IMR-90 (cell line): Measurements from ENCODE around the gene SMIM7. TPM values are rescaled to one million over a fixed set of nuclear protein-coding genes. Genes with fewer than 3 reads are reported as not detected.
A peak's percentile ranks its signal among the peaks of the same experiment; 100 is the strongest.

Experiments used
- ATAC-seq: fragments of 200-7000 bp; cut with Tn5 transposase; 2 replicates; pipeline ENCODE4 v1.9.1; 2020; ENCODE audit warnings: low read depth, mild to moderate bottlenecking, moderate library complexity
- BruUV-seq: library from RNA; stranded (reverse); fragments of 400-500 nt; replicated peaks from 2 replicates; lab custom pipeline; 2021; lab: Mats Ljungman, UMichigan
- CTCF ChIA-PET: fragments of 300-600 bp; formaldehyde crosslinking; extraction: SDS; loops from one replicate; lab custom pipeline; 2021; ENCODE audit warnings: antibody characterized with exemption; lab: Yijun Ruan, JAX
- POLR2A ChIA-PET: fragments of 300-600 bp; sonication (Branson Sonifier 250); formaldehyde crosslinking; loops from one replicate; lab custom pipeline; 2022; ENCODE audit warnings: antibody characterized with exemption; ENCODE audit not compliant: unreplicated experiment; lab: Charles Lee
- DNase-seq: peaks from one replicate; pipeline ENCODE4 v3.0.0; 2013
- H2AFZ ChIP-seq: replicated peaks from 2 replicates; pipeline ENCODE3; 2013; ENCODE audit warnings: low read length, mild to moderate bottlenecking; ENCODE audit not compliant: poor library complexity
- H2AK5ac ChIP-seq: 2 replicates; pipeline ENCODE4 v1.6.1; 2013; ENCODE audit warnings: low read depth, low read length, inconsistent platforms
- H2AK9ac ChIP-seq: replicated peaks from 2 replicates; pipeline ENCODE3; 2013; ENCODE audit warnings: mild to moderate bottlenecking, low read depth, low read length, moderate library complexity; ENCODE audit not compliant: poor library complexity
- H2BK120ac ChIP-seq: 2 replicates; pipeline ENCODE4 v1.6.1; 2013; ENCODE audit warnings: low read depth, low read length, inconsistent platforms
- H2BK15ac ChIP-seq: 3 replicates; pipeline ENCODE4 v1.6.1; 2013; ENCODE audit warnings: low read depth, low read length, inconsistent platforms
- H2BK20ac ChIP-seq: 2 replicates; pipeline ENCODE4 v1.6.1; 2013; ENCODE audit warnings: low read depth, mild to moderate bottlenecking, inconsistent platforms, low read length, moderate library complexity
- H2BK5ac ChIP-seq: 2 replicates; pipeline ENCODE4 v1.6.1; 2013; ENCODE audit warnings: mild to moderate bottlenecking, low read depth, low read length, inconsistent platforms; ENCODE audit not compliant: poor library complexity, severe bottlenecking
- H3K14ac ChIP-seq: replicated peaks from 2 replicates; pipeline ENCODE4 v1.6.1; 2013; ENCODE audit warnings: low read depth, low read length, inconsistent platforms
- H3K18ac ChIP-seq: 2 replicates; pipeline ENCODE4 v1.6.1; 2013; ENCODE audit warnings: low read depth, low read length, control low read depth
- H3K23ac ChIP-seq: 2 replicates; pipeline ENCODE4 v1.6.1; 2013; ENCODE audit warnings: low read depth, low read length, inconsistent platforms
- H3K27ac ChIP-seq: 2 replicates; pipeline ENCODE4 v1.5.1; 2013; ENCODE audit warnings: mild to moderate bottlenecking, control low read depth, low read length; ENCODE audit not compliant: insufficient read depth
- H3K27me3 ChIP-seq: 2 replicates; pipeline ENCODE4 v1.6.1; 2013; ENCODE audit warnings: low read length; ENCODE audit not compliant: control insufficient read depth, insufficient read depth
- H3K36me3 ChIP-seq: 2 replicates; pipeline ENCODE4 v1.6.1; 2013; ENCODE audit warnings: low read length, mixed read lengths; ENCODE audit not compliant: control insufficient read depth, insufficient read depth
- H3K4ac ChIP-seq: 2 replicates; pipeline ENCODE4 v1.6.1; 2013; ENCODE audit warnings: low read depth, low read length, inconsistent platforms
- H3K4me1 ChIP-seq: 2 replicates; pipeline ENCODE4 v1.6.1; 2013; ENCODE audit warnings: low read length, mixed read lengths; ENCODE audit not compliant: control insufficient read depth, insufficient read depth
- H3K4me2 ChIP-seq: 2 replicates; pipeline ENCODE4 v1.6.1; 2013; ENCODE audit warnings: low read depth, mild to moderate bottlenecking, control low read depth, low read length, moderate library complexity
- H3K4me3 ChIP-seq: 2 replicates; pipeline ENCODE4 v1.5.1; 2013; ENCODE audit warnings: low read depth, mild to moderate bottlenecking, control low read depth, low read length, moderate library complexity; ENCODE audit not compliant: insufficient read depth
- H3K56ac ChIP-seq: 2 replicates; pipeline ENCODE4 v1.6.1; 2013; ENCODE audit warnings: low read length, inconsistent platforms; ENCODE audit not compliant: insufficient read depth; ENCODE audit errors: extremely low read depth
- H3K79me1 ChIP-seq, 2 experiments: 2 replicates each; pipeline ENCODE4 v1.6.1; 2013; ENCODE audit warnings: low read length in 2 of 2, inconsistent platforms in 1 of 2, low read depth in 1 of 2
- H3K9ac ChIP-seq: 2 replicates; pipeline ENCODE4 v1.6.1; 2013; ENCODE audit warnings: low read depth, low read length, control low read depth
- H3K9me1 ChIP-seq: 2 replicates; pipeline ENCODE4 v1.6.1; 2013; ENCODE audit warnings: low read length, inconsistent platforms; ENCODE audit not compliant: insufficient read depth
- H3K9me3 ChIP-seq: 2 replicates; pipeline ENCODE4 v1.6.1; 2013; ENCODE audit warnings: low read length; ENCODE audit not compliant: control insufficient read depth, insufficient read depth
- H4K20me1 ChIP-seq: 2 replicates; pipeline ENCODE4 v1.6.1; 2013; ENCODE audit warnings: low read length, inconsistent platforms; ENCODE audit not compliant: insufficient read depth
- H4K5ac ChIP-seq: 2 replicates; pipeline ENCODE4 v1.6.1; 2013; ENCODE audit warnings: mild to moderate bottlenecking, low read depth, low read length, control low read depth
- H4K8ac ChIP-seq, 2 experiments: 2 replicates each; pipeline ENCODE4 v1.6.1; 2013; ENCODE audit warnings: low read depth in 2 of 2, low read length in 2 of 2, control low read depth in 1 of 2, inconsistent platforms in 1 of 2
- H4K91ac ChIP-seq: 2 replicates; pipeline ENCODE4 v1.6.1; 2013; ENCODE audit warnings: low read depth, low read length, inconsistent platforms; ENCODE audit not compliant: insufficient read depth
- BHLHE40 ChIP-seq: fragments of 150-350 bp; IDR thresholded peaks from 2 replicates; pipeline ENCODE4 v1.6.1; 2016; ENCODE audit warnings: mild to moderate bottlenecking, low read depth, low read length
- CEBPB ChIP-seq: IDR thresholded peaks from 2 replicates; pipeline ENCODE4 v1.6.1; 2012; ENCODE audit warnings: low read depth, low read length, improper control_type of control experiment
- CHD1 ChIP-seq: IDR thresholded peaks from 2 replicates; pipeline ENCODE4 v1.6.1; 2012; ENCODE audit warnings: low read depth, low read length, improper control_type of control experiment
- CTCF ChIP-seq: conservative IDR thresholded peaks from 2 replicates; pipeline ENCODE4 v1.5.1; 2012; ENCODE audit warnings: mild to moderate bottlenecking, low read depth, low read length, improper control_type of control experiment
- ELK1 ChIP-seq: fragments of 150-350 bp; IDR thresholded peaks from 2 replicates; pipeline ENCODE4 v1.6.1; 2016; ENCODE audit warnings: low read depth, mild to moderate bottlenecking, low read length, moderate library complexity, borderline replicate concordance
- FOS ChIP-seq: fragments of 150-350 bp; IDR thresholded peaks from 2 replicates; pipeline ENCODE4 v1.6.1; 2016; ENCODE audit warnings: low read depth, low read length
- MAFK ChIP-seq: IDR thresholded peaks from 2 replicates; pipeline ENCODE4 v1.6.1; 2012; ENCODE audit warnings: low read depth, low read length, improper control_type of control experiment
- MAZ ChIP-seq: IDR thresholded peaks from 2 replicates; pipeline ENCODE4 v1.6.1; 2012; ENCODE audit warnings: low read depth, mild to moderate bottlenecking, low read length, improper control_type of control experiment, moderate library complexity, borderline replicate concordance
- MXI1 ChIP-seq: IDR thresholded peaks from 2 replicates; pipeline ENCODE4 v1.6.1; 2012; ENCODE audit warnings: low read depth, mild to moderate bottlenecking, low read length, moderate library complexity, borderline replicate concordance
- NFE2L2 ChIP-seq: fragments of 150-350 bp; IDR thresholded peaks from 2 replicates; pipeline ENCODE4 v1.6.1; 2016; ENCODE audit warnings: low read depth, mild to moderate bottlenecking, low read length
- POLR2A ChIP-seq: IDR thresholded peaks from 2 replicates; pipeline ENCODE4 v1.6.1; 2012; ENCODE audit warnings: mild to moderate bottlenecking, low read depth, low read length
- RAD21 ChIP-seq: IDR thresholded peaks from 2 replicates; pipeline ENCODE4 v1.6.1; 2012; ENCODE audit warnings: low read length, improper control_type of control experiment
- RCOR1 ChIP-seq: IDR thresholded peaks from 2 replicates; pipeline ENCODE4 v1.6.1; 2012; ENCODE audit warnings: mild to moderate bottlenecking, low read length, improper control_type of control experiment; ENCODE audit not compliant: insufficient replicate concordance
- RFX5 ChIP-seq: IDR thresholded peaks from 2 replicates; pipeline ENCODE4 v1.8.0; 2012; ENCODE audit warnings: low read depth, mild to moderate bottlenecking, low read length, moderate library complexity
- SMC3 ChIP-seq: fragments of 150-350 bp; IDR thresholded peaks from 2 replicates; pipeline ENCODE4 v1.6.1; 2016; ENCODE audit warnings: low read depth, mild to moderate bottlenecking, antibody characterized with exemption, low read length, moderate library complexity
- WGBS, 2 experiments: methylation state at CpG; one replicate each; pipeline versions ENCODE4 v1.1.5 to v1.1.7; 2013; ENCODE audit warnings: missing lambda C conversion rate in 2 of 2; ENCODE audit not compliant: insufficient read length in 1 of 2; ENCODE audit errors: extremely low coverage in 2 of 2; 5-methylcytosine and 5-hydroxymethylcytosine counted together
- dilution Hi-C: fragments of 300-500 bp; cut with HindIII; formaldehyde crosslinking; loops from one replicate; pipeline ENCODE4 v1.14.3; 2018; ENCODE audit warnings: low sequenced_read_pairs; ENCODE audit not compliant: unreplicated experiment
- in situ Hi-C: fragments of 300-500 bp; cut with MboI; formaldehyde crosslinking; loops from 3 replicates; pipeline ENCODE4 v1.14.3; 2019; ENCODE audit warnings: low sequenced_read_pairs, inconsistent platforms, mixed read lengths
- intact Hi-C: fragments of 100-400 bp; cut with micrococcal nuclease; formaldehyde crosslinking; loops from 2 replicates; pipeline ENCODE4 v1.10.0; 2022
- polyA plus RNA-seq, 3 experiments: library from polyadenylated mRNA; depleted of rRNA; stranded (reverse); fragments of >200 nt; gene quantifications; 2 replicates each; pipeline ENCODE4 v1.2.3, GENCODE V29; 2012; ENCODE audit warnings: low replicate concordance in 1 of 3
- total RNA-seq: library from RNA; depleted of rRNA; stranded (reverse); fragments of >200 nt; gene quantifications from 2 replicates; pipeline ENCODE4 v1.2.3, GENCODE V29; 2012

Gene SMIM7
- total and polyA plus RNA-seq, 2 of the 4 experiments (the other 2 are of a cell fraction) = 55.7 to 64.8 TPM

- no TSS peak for BruUV-seq
- ChIA-PET CTCF (no interaction called here), POLR2A (interaction anchor here (1.1 kb wide), 1 partner anchor 33 kb away, joined by 5 read pairs; the partner anchor contains the start of gene MED26)
- Histone ChIP-seq H3K4me3 (peak within 1 kb of the TSS; percentile 83), H2BK20ac (no peak within 1 kb of the TSS), H2AFZ (peak within 1 kb of the TSS; percentile 97), H4K5ac (peak within 1 kb of the TSS; percentile 45; the same call in 1 of the 2 replicates), H4K20me1 (peaks cover 32% of the 10 kb centered on the region), H3K9me1 (peaks cover 19% of the 10 kb centered on the region; the same call in 1 of the 2 replicates), H3K18ac (no peak within 1 kb of the TSS), H4K8ac (peak within 1 kb of the TSS; percentile 75 to 83; a peak in 3 of 4 replicates), H4K91ac (peak within 1 kb of the TSS; percentile 93), H3K23ac (peak within 1 kb of the TSS; percentile 49), H3K56ac (peak within 1 kb of the TSS; percentile 96; the same call in 1 of the 2 replicates), H2BK5ac (no peak within 1 kb of the TSS), H3K27me3 (no peaks in the 10 kb centered on the region), H3K4me1 (no peaks in the 10 kb centered on the region), H3K36me3 (peaks cover 12% of the 10 kb centered on the region), H2BK15ac (no peak within 1 kb of the TSS), H2AK5ac (peak within 1 kb of the TSS; percentile 35; the same call in 1 of the 2 replicates), H2BK120ac (no peak within 1 kb of the TSS), H3K9ac (peak within 1 kb of the TSS; percentile 92), H3K4me2 (peak within 1 kb of the TSS; percentile 88), H3K9me3 (no peaks in the 10 kb centered on the region), H3K27ac (peak within 1 kb of the TSS; percentile 94), H2AK9ac (peak within 1 kb of the TSS; percentile 93), H3K4ac (peak within 1 kb of the TSS; percentile 65), H3K14ac (peak within 1 kb of the TSS; percentile 49; the same call in 1 of the 2 replicates), H3K79me1 (peaks cover 22 to 37% of the 10 kb centered on the region in 2 experiments)
- dilution Hi-C loops (no loop called here), intact Hi-C loops (no loop called here), in situ Hi-C loops (no loop called here)
- WGBS, 2 experiments = 3% methylated on average over 7 of the region's 76 CpGs; no CpG with 5 or more reads in 1 of the 2 experiments
- DNase-seq (no peak), ATAC-seq (peak; percentile 8)
- TF ChIP-seq RFX5 = no peak
- TF ChIP-seq FOS = no peak
- TF ChIP-seq ELK1 = no peak
- no peak for TF ChIP-seq BHLHE40
- no peak for TF ChIP-seq RCOR1
- no peak for TF ChIP-seq RAD21
- no peak for TF ChIP-seq CHD1
- no peak for TF ChIP-seq MAFK
- TF ChIP-seq CEBPB = no peak
- no peak for TF ChIP-seq SMC3
- TF ChIP-seq MAZ = no peak
- no peak for TF ChIP-seq NFE2L2
- no peak for TF ChIP-seq MXI1
- TF ChIP-seq POLR2A = no peak
- no peak for TF ChIP-seq CTCF
Observed at GRCh38 chr19:16660763-16661479, 977 bp upstream of the SMIM7 start, which contains the start of gene TMEM38A. Gene TMEM38A, plus strand, starts transcription at chr19:16661139. Its CDS starts 79 bp downstream, at chr19:16661218.
